NT2/D1 (cell line): ENCODE measurements around the gene DDB1.

Experiments
- YY1 ChIP-seq: IDR thresholded peaks from 2 replicates; pipeline ENCODE4 v1.6.1; 2011; ENCODE audit not compliant: insufficient read length, insufficient read depth
- ZNF274 ChIP-seq: IDR thresholded peaks from 2 replicates; pipeline ENCODE4 v1.6.1; 2011; ENCODE audit warnings: mild to moderate bottlenecking, low read depth, low read length

DNA sequence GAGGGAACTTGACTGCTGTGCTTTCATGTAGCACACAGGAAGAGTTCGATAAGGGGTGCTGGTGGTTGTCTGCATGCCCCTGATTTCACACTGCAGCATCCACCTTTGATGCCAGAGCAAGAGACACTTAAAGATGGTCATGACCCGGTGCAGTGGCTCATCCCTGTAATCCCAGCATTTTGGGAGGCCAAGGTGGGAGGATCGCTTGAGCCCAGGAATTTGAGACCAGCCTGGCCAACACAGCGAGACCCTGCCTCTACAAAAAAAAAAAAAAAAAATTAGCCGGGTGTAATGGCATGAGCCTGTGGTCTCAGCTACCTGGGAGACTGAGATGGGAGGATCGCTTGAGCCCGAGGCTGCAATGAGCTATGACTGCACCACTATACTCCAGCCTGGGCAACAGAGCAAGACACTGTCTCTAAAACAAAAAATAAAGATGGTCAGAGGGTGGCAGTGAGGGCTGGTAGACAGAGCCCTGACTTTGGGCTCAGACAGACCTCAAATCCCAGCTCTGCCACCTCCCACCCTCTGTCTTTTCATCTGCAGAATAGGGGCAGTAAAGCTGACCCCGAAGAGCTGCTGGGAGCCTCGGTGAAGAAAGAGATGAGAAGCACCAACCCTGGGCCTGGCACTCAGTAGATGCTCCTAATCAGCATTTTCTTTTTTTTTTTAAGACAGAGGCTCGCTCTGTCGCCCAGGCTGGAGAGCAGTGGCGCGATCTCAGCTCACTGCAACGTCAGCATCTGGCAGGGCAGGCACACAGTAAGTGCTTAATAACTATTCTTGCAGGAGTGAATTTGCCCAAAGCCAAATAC lies 55.5 kb downstream of the DDB1 start:
- TF ChIP-seq YY1 (no peak), ZNF274 (no peak)
